ENCODE results near the gene PDE8B. TPM values are rescaled to one million over a fixed set of nuclear protein-coding genes. Genes with fewer than 3 reads are reported as not detected.

The PDE8B gene
- total RNA-seq, 1 experiment from 2014 or later, result 0.17 TPM

DNA sequence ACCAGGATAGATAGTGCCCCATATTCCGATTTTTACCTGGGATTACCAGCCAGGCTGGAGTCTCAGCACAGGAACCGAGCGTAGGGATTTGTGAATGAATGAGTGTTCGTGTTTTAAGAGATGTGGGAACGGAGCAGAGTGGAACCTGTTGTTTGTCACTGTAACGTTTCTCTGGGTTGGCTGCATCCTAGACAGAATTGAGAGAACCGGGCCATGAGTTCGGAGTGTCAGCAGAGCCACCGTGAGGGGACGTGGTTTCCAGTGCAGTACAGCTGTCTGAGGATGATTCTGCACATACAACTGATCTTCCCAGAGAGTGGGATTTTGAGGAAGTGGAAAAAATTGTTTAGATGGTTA lies 1.2 kb downstream of the PDE8B start (continued):
- TF ChIP-seq, protein P1, sequence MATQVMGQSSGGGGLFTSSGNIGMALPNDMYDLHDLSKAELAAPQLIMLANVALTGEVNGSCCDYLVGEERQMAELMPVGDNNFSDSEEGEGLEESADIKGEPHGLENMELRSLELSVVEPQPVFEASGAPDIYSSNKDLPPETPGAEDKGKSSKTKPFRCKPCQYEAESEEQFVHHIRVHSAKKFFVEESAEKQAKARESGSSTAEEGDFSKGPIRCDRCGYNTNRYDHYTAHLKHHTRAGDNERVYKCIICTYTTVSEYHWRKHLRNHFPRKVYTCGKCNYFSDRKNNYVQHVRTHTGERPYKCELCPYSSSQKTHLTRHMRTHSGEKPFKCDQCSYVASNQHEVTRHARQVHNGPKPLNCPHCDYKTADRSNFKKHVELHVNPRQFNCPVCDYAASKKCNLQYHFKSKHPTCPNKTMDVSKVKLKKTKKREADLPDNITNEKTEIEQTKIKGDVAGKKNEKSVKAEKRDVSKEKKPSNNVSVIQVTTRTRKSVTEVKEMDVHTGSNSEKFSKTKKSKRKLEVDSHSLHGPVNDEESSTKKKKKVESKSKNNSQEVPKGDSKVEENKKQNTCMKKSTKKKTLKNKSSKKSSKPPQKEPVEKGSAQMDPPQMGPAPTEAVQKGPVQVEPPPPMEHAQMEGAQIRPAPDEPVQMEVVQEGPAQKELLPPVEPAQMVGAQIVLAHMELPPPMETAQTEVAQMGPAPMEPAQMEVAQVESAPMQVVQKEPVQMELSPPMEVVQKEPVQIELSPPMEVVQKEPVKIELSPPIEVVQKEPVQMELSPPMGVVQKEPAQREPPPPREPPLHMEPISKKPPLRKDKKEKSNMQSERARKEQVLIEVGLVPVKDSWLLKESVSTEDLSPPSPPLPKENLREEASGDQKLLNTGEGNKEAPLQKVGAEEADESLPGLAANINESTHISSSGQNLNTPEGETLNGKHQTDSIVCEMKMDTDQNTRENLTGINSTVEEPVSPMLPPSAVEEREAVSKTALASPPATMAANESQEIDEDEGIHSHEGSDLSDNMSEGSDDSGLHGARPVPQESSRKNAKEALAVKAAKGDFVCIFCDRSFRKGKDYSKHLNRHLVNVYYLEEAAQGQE (IDR thresholded peaks at IDR 0.05; ENCODE audit: low read depth), result no peak
- TF ChIP-seq CTCF (IDR thresholded peaks at IDR 0.05 in 2 of 3, conservative IDR thresholded peaks at IDR 0.05 in 1 of 3; ENCODE audit: borderline replicate concordance in 1 of 3, insufficient read depth in 1 of 3, low read depth in 2 of 3, low read length in 2 of 3) (no peak), ZNF274 (IDR thresholded peaks at IDR 0.05; ENCODE audit: low read depth, low read length) (no peak)

GRCh38 chr5:77213601-77214000 lies 3.1 kb downstream of the PDE8B start:
- no peak for ATAC-seq
- Histone ChIP-seq H3K36me3 (ENCODE audit: control insufficient read depth in 1 of 2, insufficient read depth in 2 of 2, low read length in 2 of 2) (no peaks in the 10 kb centered on the region), H3K79me2 (ENCODE audit: insufficient read depth, low read length) (no peaks in the 10 kb centered on the region), H3K9me2 (ENCODE audit: insufficient read depth) (no peaks in the 10 kb centered on the region), H3K4me2 (ENCODE audit: low read length) (no peak overlapping the region), H2AFZ (ENCODE audit: low read depth, low read length, poor library complexity, severe bottlenecking) (no peak overlapping the region), H3K4me3 (replicated peaks in 1 of 2; ENCODE audit: low read depth in 1 of 2, low read length in 2 of 2) (no peak overlapping the region), H4K20me1 (ENCODE audit: insufficient read depth) (no peaks in the 10 kb centered on the region), H3K27ac (ENCODE audit: low read depth, low read length) (no peak overlapping the region), H3K27me3 (ENCODE audit: insufficient read depth, low read length) (no peaks in the 10 kb centered on the region), H3K9me3 (ENCODE audit: control insufficient read depth in 1 of 2, insufficient read depth in 1 of 2, low read depth in 1 of 2, low read length in 2 of 2) (no peaks in the 10 kb centered on the region), H3K9ac (ENCODE audit: low read length) (no peak overlapping the region), H3K4me1 (ENCODE audit: control insufficient read depth in 1 of 2, insufficient read depth in 2 of 2, low read length in 2 of 2) (no peaks in the 10 kb centered on the region)
- CTCF ChIA-PET, result no interaction called here
- intact Hi-C loops (cut with micrococcal nuclease), result no loop called here
- no peak for DNase-seq (ENCODE audit: low read depth, low spot score)
- POLR2A ChIA-PET, result no interaction called here
- TF ChIP-seq EZH2 (IDR thresholded peaks at IDR 0.05), result no peak
- no TSS peak for BruUV-seq (replicated peaks)
- RAD21 ChIA-PET (ENCODE audit: low non-redundant PET in 1 of 2, low total read pairs in 2 of 2, uncharacterized antibody in 2 of 2, unreplicated experiment in 2 of 2), result no interaction called here

Measured in HCT116 (cell line).